K562 (cell line): ENCODE measurements around the gene HK1. TPM values are rescaled to one million over a fixed set of nuclear protein-coding genes. Genes with fewer than 3 reads are reported as not detected.

Experiments
- ATF4 ChIP-seq: fragments of 450-650 bp; formaldehyde crosslinking; IDR thresholded peaks from 2 replicates; pipeline ENCODE4 v1.4.0; 2022; ENCODE audit warnings: mild to moderate bottlenecking, moderate library complexity
- BCL6 ChIP-seq: fragments of 250-450 bp; sonication (Bioruptor Pico); IDR thresholded peaks from 2 replicates; pipeline ENCODE4 v1.4.0; 2020
- CCNT2 ChIP-seq: IDR thresholded peaks from 2 replicates; pipeline ENCODE4 v1.6.1; 2011; ENCODE audit warnings: borderline replicate concordance, low read depth, mild to moderate bottlenecking, moderate library complexity, mixed read lengths, low read length; ENCODE audit not compliant: insufficient read length; ENCODE audit errors: extremely low read depth
- ELF4 ChIP-seq: fragments of 450-650 bp; formaldehyde crosslinking; IDR thresholded peaks from 2 replicates; pipeline ENCODE4 v1.4.0; 2022; ENCODE audit warnings: missing genetic modification characterization
- GABPB1 ChIP-seq: sonication (generic); formaldehyde crosslinking; IDR thresholded peaks from 2 replicates; pipeline ENCODE4 v1.8.0; 2022; ENCODE audit warnings: mild to moderate bottlenecking, missing genetic modification reagents
- GTF2A2 ChIP-seq: IDR thresholded peaks from 2 replicates; pipeline ENCODE4 v1.6.1; 2016; ENCODE audit warnings: mild to moderate bottlenecking, missing genetic modification characterization, missing compliant biosample characterization
- MAFK ChIP-seq: IDR thresholded peaks from 2 replicates; pipeline ENCODE4 v1.6.1; 2011; ENCODE audit warnings: low read length, improper control_type of control experiment
- NR4A1 ChIP-seq, 2 experiments: fragments of 250-450 bp in 1 of 2; fragments of 450-650 bp in 1 of 2; sonication (Bioruptor Pico) in 1 of 2; IDR thresholded peaks; 2 replicates each; pipeline versions ENCODE4 v1.4.0 to v1.6.1; 2016 to 2020; ENCODE audit warnings: mild to moderate bottlenecking in 2 of 2, missing compliant biosample characterization in 1 of 2, missing genetic modification characterization in 1 of 2, moderate library complexity in 1 of 2
- RAD51 ChIP-seq: fragments of 450-650 bp; IDR thresholded peaks from 2 replicates; pipeline ENCODE4 v1.7.1; 2016; ENCODE audit warnings: low read depth, mild to moderate bottlenecking, borderline replicate concordance
- RCOR1 ChIP-seq, 2 experiments: IDR thresholded peaks; 2 replicates each; pipeline ENCODE4 v1.6.1; 2012; ENCODE audit warnings: low read depth in 2 of 2, low read length in 2 of 2, borderline replicate concordance in 1 of 2, improper control_type of control experiment in 1 of 2
- SETDB1 ChIP-seq: IDR thresholded peaks from one replicate; pipeline ENCODE4 v1.6.1; 2012; ENCODE audit warnings: low read length, control low read depth, inconsistent platforms
- SMARCA4 ChIP-seq: fragments of 450-650 bp; IDR thresholded peaks from 2 replicates; pipeline ENCODE4 v1.6.1; 2016
- TAL1 ChIP-seq: fragments of 450-650 bp; IDR thresholded peaks from 2 replicates; pipeline ENCODE4 v1.6.1; 2016; ENCODE audit warnings: mild to moderate bottlenecking
- TEAD1 ChIP-seq, 2 experiments: fragments of 450-650 bp in 1 of 2; sonication (generic) in 1 of 2; formaldehyde crosslinking; IDR thresholded peaks; 2 replicates each; pipeline versions ENCODE4 v1.4.0 to v1.8.0; 2020 to 2022; ENCODE audit warnings: mild to moderate bottlenecking in 2 of 2, missing genetic modification reagents in 1 of 2
- ZBTB33 ChIP-seq: sonication (generic); formaldehyde crosslinking; IDR thresholded peaks from 2 replicates; pipeline ENCODE4 v1.8.1; 2023; ENCODE audit warnings: mild to moderate bottlenecking, missing genetic modification reagents
- ZNF431 ChIP-seq: sonication (generic); formaldehyde crosslinking; IDR thresholded peaks from 2 replicates; pipeline ENCODE4 v1.8.0; 2022; ENCODE audit warnings: mild to moderate bottlenecking, missing genetic modification reagents
- ZNF77 ChIP-seq: fragments of 250-450 bp; sonication (Bioruptor Pico); IDR thresholded peaks from 2 replicates; pipeline ENCODE4 v1.5.0; 2020
- polyA plus RNA-seq, 8 experiments: library from polyadenylated mRNA; depleted of rRNA in 4 of 8; stranded (reverse) in 5 of 8; unstranded in 3 of 8; fragments of >200 nt; fragmentation: Nextera tagmentation in 2 of 8; fragmentation: Illumina TruSeq in 1 of 8; extraction: Ambion mirVana in 2 of 8; extraction: Trizol in 1 of 8; gene quantifications; 2 replicates each; pipeline versions ENCODE4 v1.2.1 to v1.2.3, GENCODE V29; 2011 to 2014; ENCODE audit warnings: inconsistent platforms in 1 of 8, missing spikeins in 1 of 8
- total RNA-seq, 7 experiments: library from RNA; depleted of rRNA in 6 of 7; stranded (reverse); fragments of >200 nt in 6 of 7; fragmentation: Illumina TruSeq in 2 of 7; extraction: Trizol in 2 of 7; gene quantifications; 2 replicates each; pipeline versions ENCODE4 v1.2.1 to v1.2.3, GENCODE V29; 2011 to 2021; ENCODE audit warnings: low replicate concordance in 1 of 7
- TF ChIP-seq, protein P1 (sequence below): fragments of 250-450 bp; sonication (Bioruptor Pico); IDR thresholded peaks from 2 replicates; pipeline ENCODE4 v1.4.0; 2020; ENCODE audit warnings: mild to moderate bottlenecking
- TF ChIP-seq, protein P2 (sequence below): sonication (generic); formaldehyde crosslinking; IDR thresholded peaks from 2 replicates; pipeline ENCODE4 v1.8.0; 2022; ENCODE audit warnings: mild to moderate bottlenecking, missing genetic modification reagents, borderline replicate concordance

HK1 gene
- total and polyA plus RNA-seq, 9 of the 15 experiments (the other 6 are each of a cell fraction or from before 2014, with no cell fraction given), result 29.2 to 444 (median 193) TPM

GRCh38 chr10:69315610-69316312 is 37.5 kb downstream of the HK1 start (continued):
- TF ChIP-seq, protein P1, sequence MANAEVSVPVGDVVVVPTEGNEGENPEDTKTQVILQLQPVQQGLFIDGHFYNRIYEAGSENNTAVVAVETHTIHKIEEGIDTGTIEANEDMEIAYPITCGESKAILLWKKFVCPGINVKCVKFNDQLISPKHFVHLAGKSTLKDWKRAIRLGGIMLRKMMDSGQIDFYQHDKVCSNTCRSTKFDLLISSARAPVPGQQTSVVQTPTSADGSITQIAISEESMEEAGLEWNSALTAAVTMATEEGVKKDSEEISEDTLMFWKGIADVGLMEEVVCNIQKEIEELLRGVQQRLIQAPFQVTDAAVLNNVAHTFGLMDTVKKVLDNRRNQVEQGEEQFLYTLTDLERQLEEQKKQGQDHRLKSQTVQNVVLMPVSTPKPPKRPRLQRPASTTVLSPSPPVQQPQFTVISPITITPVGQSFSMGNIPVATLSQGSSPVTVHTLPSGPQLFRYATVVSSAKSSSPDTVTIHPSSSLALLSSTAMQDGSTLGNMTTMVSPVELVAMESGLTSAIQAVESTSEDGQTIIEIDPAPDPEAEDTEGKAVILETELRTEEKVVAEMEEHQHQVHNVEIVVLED (CRISPR knock-in tag), result 0 out of 2 replicates have a peak, but pooled peaks have one; percentile 18
- TF ChIP-seq RCOR1 (IDR thresholded peaks at IDR 0.05; ENCODE audit: borderline replicate concordance in 1 of 2, low read depth in 2 of 2, low read length in 2 of 2) (peak; percentile 44 to 95; a peak in 3 of 4 replicates), GTF2A2 (tag) (no peak), MAFK (peak; percentile 69; the same call in 1 of the 2 replicates), TAL1 (peak; percentile 90), ZNF77 (CRISPR knock-in tag) (no peak), RAD51 (peak; percentile 7; the same call in 1 of the 2 replicates), ELF4 (CRISPR knock-in tag) (peak; percentile 99), CCNT2 (peak; percentile 91), ATF4 (CRISPR knock-in tag) (peak; percentile 39), BCL6 (CRISPR knock-in tag) (peak; percentile 75; the same call in 1 of the 2 replicates), GABPB1 (CRISPR knock-in tag) (peak; percentile 45; the same call in 1 of the 2 replicates), SETDB1 (no peak), NR4A1 (CRISPR knock-in tag; IDR thresholded peaks at IDR 0.05) (0 out of 2 replicates have a peak, but pooled peaks have one; percentile 8), NR4A1 (tag; IDR thresholded peaks at IDR 0.05) (peak; percentile 84; the same call in 1 of the 2 replicates), SMARCA4 (peak; percentile 97), ZBTB33 (no peak), ZNF431 (CRISPR knock-in tag) (no peak; the same call in none of the 2 replicates), TEAD1 (CRISPR knock-in tag; IDR thresholded peaks at IDR 0.05) (peak in 1 of 2 experiments; percentile 71; a peak in 2 of 4 replicates)
- TF ChIP-seq, protein P2, sequence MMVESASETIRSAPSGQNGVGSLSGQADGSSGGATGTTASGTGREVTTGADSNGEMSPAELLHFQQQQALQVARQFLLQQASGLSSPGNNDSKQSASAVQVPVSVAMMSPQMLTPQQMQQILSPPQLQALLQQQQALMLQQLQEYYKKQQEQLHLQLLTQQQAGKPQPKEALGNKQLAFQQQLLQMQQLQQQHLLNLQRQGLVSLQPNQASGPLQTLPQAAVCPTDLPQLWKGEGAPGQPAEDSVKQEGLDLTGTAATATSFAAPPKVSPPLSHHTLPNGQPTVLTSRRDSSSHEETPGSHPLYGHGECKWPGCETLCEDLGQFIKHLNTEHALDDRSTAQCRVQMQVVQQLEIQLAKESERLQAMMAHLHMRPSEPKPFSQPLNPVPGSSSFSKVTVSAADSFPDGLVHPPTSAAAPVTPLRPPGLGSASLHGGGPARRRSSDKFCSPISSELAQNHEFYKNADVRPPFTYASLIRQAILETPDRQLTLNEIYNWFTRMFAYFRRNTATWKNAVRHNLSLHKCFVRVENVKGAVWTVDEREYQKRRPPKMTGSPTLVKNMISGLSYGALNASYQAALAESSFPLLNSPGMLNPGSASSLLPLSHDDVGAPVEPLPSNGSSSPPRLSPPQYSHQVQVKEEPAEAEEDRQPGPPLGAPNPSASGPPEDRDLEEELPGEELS (CRISPR knock-in tag), result 0 out of 2 replicates have a peak, but pooled peaks have one; percentile 77
